Adipose tissue (tissue), 3 donors: Measurements from ENCODE around the gene CDH4. TPM values are rescaled to one million over a fixed set of nuclear protein-coding genes. Genes with fewer than 3 reads are reported as not detected.
"Not testable (repeated sequence)": the region's sequence is repeated elsewhere in the genome, so short reads cannot be mapped to it uniquely, and the experiment has no call there.

Source experiments
- H3K27ac ChIP-seq: one replicate; pipeline ENCODE4 v1.5.1; 2013; ENCODE audit warnings: low read depth, low read length
- WGBS, 3 donors: extraction: QIAGEN DNeasy Blood & Tissue Kit; methylation state at CpG; one replicate each; pipeline ENCODE4 v1.1.7; 2013; 5-methylcytosine and 5-hydroxymethylcytosine counted together
- polyA plus RNA-seq, 3 donors: library from polyadenylated mRNA; stranded (reverse); fragments of 200-250 nt; gene quantifications; one replicate each; pipeline ENCODE4 v1.2.3, GENCODE V29; 2013
- donor health status: healthy with polysubstance abuse.
- donor health status: Bipolar disorder and iron deficiency.
- donor health status: healthy.

Gene CDH4
- polyA plus RNA-seq, 3 donors, result 0.04 to 0.11 (median 0.05) TPM

DNA sequence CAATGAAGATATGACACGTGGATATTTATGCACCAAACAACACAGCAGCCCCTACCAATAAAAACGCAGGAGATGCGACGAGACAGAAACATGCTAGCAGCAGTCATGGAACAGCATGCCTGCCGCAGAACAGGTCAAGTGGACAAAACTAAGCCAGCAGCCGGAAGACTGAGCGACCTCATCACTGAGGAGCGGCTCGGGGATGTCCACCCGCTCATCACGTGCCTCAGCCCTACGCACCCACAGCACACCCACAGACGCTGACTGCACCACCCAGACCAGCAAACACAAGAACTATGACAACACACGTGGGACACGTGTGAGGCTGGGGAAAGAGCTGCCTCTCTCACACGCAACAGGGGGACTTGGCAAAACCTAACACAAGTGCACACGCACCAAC lies 731.9 kb downstream of the CDH4 start:
- WGBS, 3 donors, result 83 to 91% (median 85%) methylated on average over 17 of the region's 17 CpGs
- H3K27ac ChIP-seq, result no peak overlapping the region

DNA sequence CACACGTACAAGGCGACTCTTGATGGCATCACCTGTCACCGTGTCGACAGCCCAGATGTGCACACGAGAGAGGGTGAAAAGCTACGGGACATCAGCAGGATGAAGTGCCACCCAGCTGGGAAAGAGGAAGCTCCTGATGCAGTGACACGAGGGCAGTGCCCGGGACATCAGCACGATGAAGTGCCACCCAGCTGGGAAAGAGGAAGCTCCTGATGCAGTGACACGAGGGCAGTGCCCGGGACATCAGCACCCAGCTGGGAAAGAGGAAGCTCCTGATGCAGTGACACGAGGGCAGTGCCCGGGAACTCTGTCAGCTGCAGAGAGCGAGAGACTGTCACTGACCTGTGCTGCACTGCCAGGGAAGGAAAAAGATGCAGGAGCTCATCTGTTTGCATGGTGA lies 732.4 kb downstream of the CDH4 start:
- H3K27ac ChIP-seq, result not testable (repeated sequence)
- 77 to 84% (median 78%) methylated on average over 14 of the region's 14 CpGs for WGBS, 3 donors

DNA sequence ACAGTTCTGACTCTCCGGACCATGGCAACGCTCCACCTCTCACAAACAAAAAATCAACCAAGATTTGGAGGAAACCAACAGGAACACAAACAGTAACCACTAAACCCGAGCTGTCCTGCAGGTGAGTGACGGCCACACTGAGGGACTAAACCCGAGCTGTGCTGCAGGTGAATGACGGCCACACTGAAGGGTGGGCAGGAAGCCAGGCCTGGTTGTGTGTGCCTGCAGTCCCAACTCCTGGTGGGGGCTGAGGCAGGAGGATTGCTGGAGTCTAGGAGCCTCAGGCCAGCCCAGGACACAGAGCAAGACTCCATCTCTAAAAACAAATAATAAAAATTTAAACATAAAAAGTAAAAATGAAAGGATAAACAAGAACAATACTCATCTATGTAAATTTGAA lies 733.0 kb downstream of the CDH4 start:
- 80 to 96% (median 94%) methylated on average over 6 of the region's 6 CpGs for WGBS, 3 donors
- no peak overlapping the region for H3K27ac ChIP-seq

DNA sequence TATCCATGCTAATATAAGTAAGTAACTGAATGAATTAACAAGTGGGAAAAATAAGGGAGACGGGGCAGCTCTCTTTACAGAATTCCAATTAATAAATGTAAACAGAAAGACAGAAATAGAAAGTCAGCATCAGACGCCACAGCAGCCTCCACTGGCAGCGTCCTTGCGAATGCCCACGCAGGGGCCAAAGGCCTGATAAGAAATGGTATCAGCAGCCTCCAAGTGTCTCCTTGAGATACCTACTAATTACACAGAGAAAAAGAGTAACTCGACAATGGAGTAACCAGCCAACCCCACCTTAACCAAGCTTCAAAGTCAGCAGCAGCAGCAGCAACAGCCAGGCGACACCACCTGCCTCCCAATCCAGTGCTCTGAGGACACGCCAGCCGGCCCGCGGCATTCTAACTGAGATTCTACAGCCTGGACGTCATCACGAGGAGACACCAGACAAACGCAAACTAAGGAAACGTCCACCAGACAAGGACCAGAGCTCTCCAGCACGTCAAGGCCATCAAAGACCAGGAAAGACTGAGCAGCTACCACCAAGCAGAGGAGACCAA lies 734.8 kb downstream of the CDH4 start:
- WGBS, 3 donors, result 68 to 94% (median 93%) methylated on average over 16 of the region's 16 CpGs
- H3K27ac ChIP-seq, result no peak overlapping the region

DNA sequence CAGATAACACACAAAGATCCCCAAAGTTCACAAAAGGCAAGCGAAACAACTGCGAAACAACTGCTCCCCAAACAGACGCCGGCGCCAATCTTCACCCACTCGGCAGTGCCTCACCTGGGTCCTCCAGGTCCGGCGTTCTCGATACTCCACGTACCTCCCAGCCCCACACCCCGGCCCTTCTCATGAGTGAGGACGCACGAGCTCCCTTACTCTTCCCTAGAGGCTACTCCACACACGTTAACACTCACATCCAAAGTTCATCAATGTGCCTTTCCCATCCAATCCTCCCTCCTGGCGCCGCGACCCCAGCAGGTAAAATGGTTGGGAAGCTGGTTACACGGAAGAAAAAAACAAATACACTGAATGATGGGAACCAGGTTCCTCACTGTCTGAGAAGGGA lies 736.6 kb downstream of the CDH4 start:
- WGBS, 3 donors, result 94 to 96% (median 96%) methylated on average over 18 of the region's 18 CpGs
- H3K27ac ChIP-seq, result no peak overlapping the region

DNA sequence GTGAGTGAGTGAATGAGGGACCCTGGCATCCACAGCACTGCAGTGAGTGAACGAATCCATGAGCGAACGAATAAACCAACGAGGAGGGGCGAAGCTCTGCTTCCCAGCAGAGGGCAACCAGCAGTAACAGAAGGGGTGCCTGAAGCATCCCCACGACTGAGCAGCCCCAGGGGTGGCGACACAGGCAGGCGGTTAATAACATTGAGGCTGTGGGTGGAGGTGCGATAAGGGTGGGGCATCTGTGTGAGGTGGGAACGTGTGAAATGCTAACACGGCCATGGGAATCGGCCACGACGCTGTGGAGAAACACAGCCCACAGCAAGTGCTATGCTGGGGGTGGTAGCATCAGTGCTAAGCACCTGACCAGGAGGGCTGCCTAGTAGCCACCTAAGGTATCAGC lies 737.7 kb downstream of the CDH4 start:
- 85 to 89% (median 85%) methylated on average over 14 of the region's 14 CpGs for WGBS, 3 donors
- no peak overlapping the region for H3K27ac ChIP-seq
